Endothelial cell (in vitro differentiated cells): Measurements from ENCODE around the gene RCC1. TPM values are rescaled to one million over a fixed set of nuclear protein-coding genes. Genes with fewer than 3 reads are reported as not detected.

Experiments used
- DNase-seq: peaks from one replicate; pipeline ENCODE4 v3.0.0; 2021; ENCODE audit warnings: low spot score
- H3K27ac Mint-ChIP-seq: one replicate; pipeline ENCODE4 v1.8.0; 2021; ENCODE audit warnings: mixed read lengths, inconsistent platforms; ENCODE audit not compliant: unreplicated experiment
- H3K27me3 Mint-ChIP-seq: one replicate; pipeline ENCODE4 v1.8.0; 2021; ENCODE audit warnings: mild to moderate bottlenecking, moderate library complexity, mixed read lengths, inconsistent platforms; ENCODE audit not compliant: unreplicated experiment
- H3K36me3 Mint-ChIP-seq: one replicate; pipeline ENCODE4 v1.8.0; 2021; ENCODE audit warnings: mild to moderate bottlenecking, low read depth, mixed read lengths, inconsistent platforms; ENCODE audit not compliant: unreplicated experiment
- H3K4me1 Mint-ChIP-seq: one replicate; pipeline ENCODE4 v1.8.0; 2021; ENCODE audit warnings: mild to moderate bottlenecking, mixed read lengths, inconsistent platforms; ENCODE audit not compliant: unreplicated experiment
- H3K4me3 Mint-ChIP-seq: one replicate; pipeline ENCODE4 v1.8.0; 2021; ENCODE audit warnings: mild to moderate bottlenecking, mixed read lengths, inconsistent platforms; ENCODE audit not compliant: unreplicated experiment
- H3K9me3 Mint-ChIP-seq: one replicate; pipeline ENCODE4 v1.8.0; 2021; ENCODE audit warnings: mixed read lengths, inconsistent platforms; ENCODE audit not compliant: unreplicated experiment
- total RNA-seq: library from RNA; stranded (reverse); fragmentation: NEBNext Ultra II Directional; extraction: Animal tissue kit (Norgen Biotek cat#: 25700); gene quantifications from one replicate; pipeline ENCODE4 v1.2.1, GENCODE V29; 2021; ENCODE audit not compliant: unreplicated experiment
- TF ChIP-seq, protein P1 (sequence below): fragments of 200-600 bp; sonication (generic); IDR thresholded peaks from one replicate; pipeline ENCODE4 v1.5.0; 2021; ENCODE audit warnings: antibody characterized with exemption; ENCODE audit not compliant: unreplicated experiment

Gene RCC1
- total RNA-seq, 1 donor from 2014 or later: 21.9 TPM

DNA sequence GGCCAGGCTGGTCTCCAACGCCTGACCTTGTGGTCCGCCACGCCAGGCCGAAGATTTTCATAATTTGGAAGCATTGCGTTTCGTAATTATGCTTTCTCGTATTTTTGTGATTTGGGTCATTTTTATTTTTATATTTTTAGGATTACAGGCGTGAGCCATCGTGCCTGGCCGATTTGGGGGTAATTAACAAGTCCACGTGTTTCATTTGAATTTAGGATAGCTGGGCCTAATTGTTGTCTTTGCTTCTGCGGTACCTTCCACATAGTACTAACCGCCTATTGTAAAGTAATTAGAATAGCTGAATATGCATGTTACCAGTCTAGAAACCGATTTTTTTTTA, 1.0 kb downstream of the RCC1 start:
- Mint-ChIP-seq H3K9me3 (no peaks in the 10 kb centered on the region), H3K27me3 (peaks cover 5% of the 10 kb centered on the region), H3K4me1 (peaks cover 17% of the 10 kb centered on the region), H3K36me3 (peaks cover 27% of the 10 kb centered on the region), H3K4me3 (peak overlapping the region; percentile 97), H3K27ac (peak overlapping the region; percentile 94)
- TF ChIP-seq, protein P1, sequence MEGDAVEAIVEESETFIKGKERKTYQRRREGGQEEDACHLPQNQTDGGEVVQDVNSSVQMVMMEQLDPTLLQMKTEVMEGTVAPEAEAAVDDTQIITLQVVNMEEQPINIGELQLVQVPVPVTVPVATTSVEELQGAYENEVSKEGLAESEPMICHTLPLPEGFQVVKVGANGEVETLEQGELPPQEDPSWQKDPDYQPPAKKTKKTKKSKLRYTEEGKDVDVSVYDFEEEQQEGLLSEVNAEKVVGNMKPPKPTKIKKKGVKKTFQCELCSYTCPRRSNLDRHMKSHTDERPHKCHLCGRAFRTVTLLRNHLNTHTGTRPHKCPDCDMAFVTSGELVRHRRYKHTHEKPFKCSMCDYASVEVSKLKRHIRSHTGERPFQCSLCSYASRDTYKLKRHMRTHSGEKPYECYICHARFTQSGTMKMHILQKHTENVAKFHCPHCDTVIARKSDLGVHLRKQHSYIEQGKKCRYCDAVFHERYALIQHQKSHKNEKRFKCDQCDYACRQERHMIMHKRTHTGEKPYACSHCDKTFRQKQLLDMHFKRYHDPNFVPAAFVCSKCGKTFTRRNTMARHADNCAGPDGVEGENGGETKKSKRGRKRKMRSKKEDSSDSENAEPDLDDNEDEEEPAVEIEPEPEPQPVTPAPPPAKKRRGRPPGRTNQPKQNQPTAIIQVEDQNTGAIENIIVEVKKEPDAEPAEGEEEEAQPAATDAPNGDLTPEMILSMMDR: no peak
- no peak for DNase-seq

DNA sequence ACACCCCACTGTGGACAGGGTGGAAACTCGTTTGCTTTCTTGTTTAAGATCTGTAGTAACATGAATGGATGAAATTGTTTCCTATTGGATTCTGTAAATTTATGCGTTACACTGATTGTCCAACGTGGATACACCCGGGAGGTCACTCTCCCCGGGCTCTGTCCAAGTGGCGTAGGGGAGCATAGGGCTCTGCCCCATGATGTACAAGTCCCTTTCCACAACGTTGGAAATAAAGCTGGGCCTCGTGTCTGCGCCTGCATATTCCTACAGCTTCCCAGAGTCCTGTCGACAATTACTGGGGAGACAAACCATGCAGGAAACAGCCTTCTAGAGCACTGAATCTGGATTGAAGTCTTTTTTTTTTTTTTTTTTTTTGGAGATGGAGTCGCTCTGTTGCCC, 1.4 kb downstream of the RCC1 start:
- peaks cover 17% of the 10 kb centered on the region for H3K4me1 Mint-ChIP-seq

DNA sequence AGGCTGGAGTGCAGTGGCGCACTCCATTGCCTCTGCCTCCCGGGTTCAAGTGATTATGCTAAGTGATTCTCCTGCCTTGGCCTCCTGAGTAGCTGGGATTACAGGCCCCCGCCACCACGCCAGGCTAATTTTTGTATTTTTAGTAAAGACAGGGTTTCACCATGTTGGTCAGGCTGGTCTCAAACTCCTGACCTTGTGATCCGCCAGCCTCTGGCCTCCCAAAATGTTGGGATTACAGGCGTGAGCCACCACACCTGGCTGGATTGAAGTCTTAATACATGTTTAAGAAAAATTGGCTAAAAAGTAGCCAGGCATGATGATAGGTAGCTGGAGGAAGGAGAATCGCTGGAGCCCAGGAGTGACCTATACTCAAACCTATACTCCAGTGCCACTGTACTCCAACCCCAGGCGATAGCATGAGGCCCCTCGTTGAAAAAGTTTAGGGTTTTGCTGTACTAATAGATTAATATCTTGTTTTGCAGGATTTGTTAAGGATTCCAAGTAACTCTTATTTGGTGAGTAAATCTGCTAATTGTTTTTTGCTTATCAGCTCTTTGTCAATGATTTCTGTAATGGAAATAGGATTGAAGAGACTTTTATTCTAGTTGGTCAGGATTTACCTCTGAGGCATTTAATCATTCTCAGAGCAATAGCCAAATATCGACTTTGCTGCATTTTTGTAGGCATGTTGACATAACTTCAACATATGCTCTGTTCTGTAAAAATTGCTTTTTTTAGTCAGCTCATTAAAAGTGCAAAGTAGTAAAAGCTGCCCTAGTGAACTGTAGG, 2.0 kb downstream of the RCC1 start:
- H3K4me3 Mint-ChIP-seq: peak overlapping the region; percentile 97
- peaks cover 35% of the 10 kb centered on the region for H3K36me3 Mint-ChIP-seq
- H3K27ac Mint-ChIP-seq: peak overlapping the region; percentile 62
- DNase-seq: no peak
- H3K4me1 Mint-ChIP-seq: peaks cover 17% of the 10 kb centered on the region
- no peaks in the 10 kb centered on the region for H3K9me3 Mint-ChIP-seq
- TF ChIP-seq, protein P1: no peak
- peaks cover 10% of the 10 kb centered on the region for H3K27me3 Mint-ChIP-seq

More for the DNA sequence above, 1.4 kb downstream of the RCC1 start:
- H3K27ac Mint-ChIP-seq: peak overlapping the region; percentile 94
- peaks cover 30% of the 10 kb centered on the region for H3K36me3 Mint-ChIP-seq
- DNase-seq: no peak
- H3K9me3 Mint-ChIP-seq: no peaks in the 10 kb centered on the region
- TF ChIP-seq, protein P1: no peak
- peaks cover 8% of the 10 kb centered on the region for H3K27me3 Mint-ChIP-seq
- H3K4me3 Mint-ChIP-seq: peak overlapping the region; percentile 97

DNA sequence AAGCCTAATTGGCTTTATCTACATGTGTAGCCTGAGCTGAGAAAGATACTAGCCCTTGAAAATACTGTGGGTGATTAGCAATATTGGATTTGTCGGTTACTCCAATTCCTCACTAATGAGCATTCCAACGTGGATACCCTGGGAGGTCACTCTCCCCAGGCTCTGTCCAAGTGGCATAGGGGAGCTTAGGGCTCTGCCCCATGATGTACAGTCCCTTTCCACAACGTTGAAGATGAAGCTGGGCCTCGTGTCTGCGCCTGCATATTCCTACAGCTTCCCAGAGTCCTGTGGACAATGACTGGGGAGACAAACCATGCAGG, 2.6 kb downstream of the RCC1 start:
- Mint-ChIP-seq H3K36me3 (peaks cover 35% of the 10 kb centered on the region), H3K9me3 (no peaks in the 10 kb centered on the region), H3K4me1 (peaks cover 17% of the 10 kb centered on the region), H3K27ac (peak overlapping the region; percentile 62), H3K27me3 (peaks cover 10% of the 10 kb centered on the region), H3K4me3 (peak overlapping the region; percentile 97)
- no peak for DNase-seq
- TF ChIP-seq, protein P1: no peak

DNA sequence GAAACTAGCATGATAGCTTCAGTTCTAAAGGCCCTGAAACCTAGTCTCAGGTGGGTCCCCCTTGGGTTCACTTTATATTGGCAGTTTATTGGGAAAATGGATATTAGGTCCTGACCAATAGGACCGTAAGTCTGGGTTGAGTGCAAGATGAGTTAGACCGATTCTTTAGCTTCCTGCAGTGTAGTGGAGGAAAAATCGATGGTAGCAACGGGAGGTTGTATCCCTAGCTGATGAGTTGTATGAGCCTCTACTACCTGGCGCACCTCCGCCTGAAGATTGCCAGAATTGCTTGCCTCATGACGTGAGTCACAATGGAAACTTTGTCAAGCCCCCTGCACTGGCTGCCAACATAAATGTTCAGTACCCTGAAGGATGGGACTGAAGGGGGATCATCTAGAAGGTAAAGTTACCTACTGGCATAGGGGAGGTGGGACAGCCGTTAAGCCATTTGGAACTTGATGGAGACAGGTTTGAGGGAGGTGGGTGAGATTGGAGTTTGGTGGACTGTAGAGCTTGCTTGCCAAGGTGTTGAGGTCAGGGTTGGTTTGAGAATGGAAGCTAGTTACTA, 3.9 kb downstream of the RCC1 start:
- peaks cover 35% of the 10 kb centered on the region for H3K36me3 Mint-ChIP-seq
- H3K27ac Mint-ChIP-seq: peak overlapping the region; percentile 76
- no peak for DNase-seq
- H3K4me3 Mint-ChIP-seq: peak overlapping the region; percentile 72
- H3K27me3 Mint-ChIP-seq: peaks cover 10% of the 10 kb centered on the region
- H3K9me3 Mint-ChIP-seq: no peaks in the 10 kb centered on the region
- TF ChIP-seq, protein P1: no peak
- H3K4me1 Mint-ChIP-seq: peaks cover 17% of the 10 kb centered on the region
